Activated T-helper 9 cell treated with anti-CD3 and anti-CD28 coated beads, Interleukin-2, amount 50 U/mL, for 16 hours (primary cell): ENCODE data around the gene CNOT6.
A peak's percentile ranks its signal among the peaks of the same experiment; 100 is the strongest.
"Not testable (repeated sequence)": the region's sequence is repeated elsewhere in the genome, so short reads cannot be mapped to it uniquely, and the experiment has no call there.

Experiments
- DNase-seq: peaks from one replicate; pipeline ENCODE4 v3.0.0-alpha.2; 2020; ENCODE audit warnings: low read depth

Gene CNOT6

GRCh38 chr5:180471866-180472265, 22.3 kb upstream of the CNOT6 start:
- no peak for DNase-seq

- DNase-seq: no peak
Observed at GRCh38 chr5:180472269-180472668, 21.9 kb upstream of the CNOT6 start.

- not testable (repeated sequence) for DNase-seq
Observed at GRCh38 chr5:180473386-180473785, 20.8 kb upstream of the CNOT6 start.

- no peak for DNase-seq
Observed at GRCh38 chr5:180474569-180474968, 19.6 kb upstream of the CNOT6 start.

- DNase-seq: not testable (repeated sequence)
Observed at GRCh38 chr5:180475969-180476524, 18.1 kb upstream of the CNOT6 start.

- no peak for DNase-seq
Observed at GRCh38 chr5:180484813-180485212, 9.4 kb upstream of the CNOT6 start.

GRCh38 chr5:180486636-180487149, 7.5 kb upstream of the CNOT6 start:
- DNase-seq: no peak

- DNase-seq: no peak
Observed at GRCh38 chr5:180487556-180487955, 6.6 kb upstream of the CNOT6 start.

GRCh38 chr5:180491496-180491895, 2.7 kb upstream of the CNOT6 start:
- DNase-seq: no peak

- DNase-seq: no peak
Observed at GRCh38 chr5:180492226-180492903, 1.8 kb upstream of the CNOT6 start.

GRCh38 chr5:180494510-180495181, 467 bp downstream of the CNOT6 start:
- DNase-seq: peak; percentile 39

GRCh38 chr5:180495292-180495691, 1.1 kb downstream of the CNOT6 start:
- no peak for DNase-seq

- DNase-seq: no peak
Observed at GRCh38 chr5:180495991-180496741, 2.0 kb downstream of the CNOT6 start.

GRCh38 chr5:180496806-180497205, 2.6 kb downstream of the CNOT6 start:
- DNase-seq: not testable (repeated sequence)

- DNase-seq: not testable (repeated sequence)
Observed at GRCh38 chr5:180497865-180498264, 3.7 kb downstream of the CNOT6 start.

GRCh38 chr5:180498378-180498777, 4.2 kb downstream of the CNOT6 start:
- no peak for DNase-seq

GRCh38 chr5:180499684-180500083, 5.5 kb downstream of the CNOT6 start:
- DNase-seq: no peak

GRCh38 chr5:180500300-180500699, 6.1 kb downstream of the CNOT6 start:
- DNase-seq: not testable (repeated sequence)

- no peak for DNase-seq
Observed at GRCh38 chr5:180507661-180508060, 13.5 kb downstream of the CNOT6 start.

- DNase-seq: no peak
Observed at GRCh38 chr5:180515294-180515693, 21.1 kb downstream of the CNOT6 start.

GRCh38 chr5:180515974-180516373, 21.8 kb downstream of the CNOT6 start:
- DNase-seq: not testable (repeated sequence)

- DNase-seq: no peak
Observed at GRCh38 chr5:180516440-180516839, 22.3 kb downstream of the CNOT6 start.
